ENCODE data around the gene PTPN1.
A peak's percentile ranks its signal among the peaks of the same experiment; 100 is the strongest.
"Not testable (repeated sequence)": the region's sequence is repeated elsewhere in the genome, so short reads cannot be mapped to it uniquely, and the experiment has no call there.

The PTPN1 gene

GRCh38 chr20:50509923-50510705 lies at the start of gene PTPN1:
Gene PTPN1 (plus strand): TSS chr20:50510383. CDS start chr20:50510528, 145 bp downstream.
- DNase-seq = peak; percentile 98

GRCh38 chr20:50460608-50461267 lies 49.4 kb upstream of the PTPN1 start:
- DNase-seq = peak; percentile 73

GRCh38 chr20:50462093-50462690 lies 48.0 kb upstream of the PTPN1 start:
- no peak for DNase-seq

GRCh38 chr20:50464026-50464724 lies 46.0 kb upstream of the PTPN1 start:
- peak; percentile 50 for DNase-seq

- no peak for DNase-seq
These were observed 45.2 kb upstream of the PTPN1 start for GRCh38 chr20:50464725-50465650.

- no peak for DNase-seq
These were observed 43.0 kb upstream of the PTPN1 start for GRCh38 chr20:50467174-50467573.

- peak; percentile 24 for DNase-seq
These were observed 42.3 kb upstream of the PTPN1 start for GRCh38 chr20:50467718-50468356.

GRCh38 chr20:50468378-50468798 lies 41.8 kb upstream of the PTPN1 start:
- DNase-seq = no peak

GRCh38 chr20:50469176-50469723 lies 40.9 kb upstream of the PTPN1 start:
- DNase-seq = no peak

GRCh38 chr20:50469796-50470195 lies 40.4 kb upstream of the PTPN1 start:
- DNase-seq = no peak

GRCh38 chr20:50470264-50470858 lies 39.8 kb upstream of the PTPN1 start:
- DNase-seq = peak; percentile 79

- DNase-seq = peak; percentile 25
These were observed 39.0 kb upstream of the PTPN1 start for GRCh38 chr20:50471231-50471630.

GRCh38 chr20:50472693-50473664 lies 37.2 kb upstream of the PTPN1 start:
- DNase-seq = no peak

GRCh38 chr20:50474356-50474755 lies 35.8 kb upstream of the PTPN1 start:
- DNase-seq = not testable (repeated sequence)

GRCh38 chr20:50475681-50476292 lies 34.4 kb upstream of the PTPN1 start:
- no peak for DNase-seq

GRCh38 chr20:50477239-50477872 lies 32.8 kb upstream of the PTPN1 start:
- DNase-seq = no peak

GRCh38 chr20:50478162-50478990 lies 31.8 kb upstream of the PTPN1 start:
- peak; percentile 80 for DNase-seq

GRCh38 chr20:50481741-50482140 lies 28.4 kb upstream of the PTPN1 start:
- no peak for DNase-seq

Measured in RPMI8226 (cell line).